HUES64 (cell line): ENCODE measurements around the gene STAG2. TPM values are rescaled to one million over a fixed set of nuclear protein-coding genes. Genes with fewer than 3 reads are reported as not detected.
A peak's percentile ranks its signal among the peaks of the same experiment; 100 is the strongest.
"Not testable (repeated sequence)": the region's sequence is repeated elsewhere in the genome, so short reads cannot be mapped to it uniquely, and the experiment has no call there.

Experiments
- H3K27ac ChIP-seq: 2 replicates; pipeline ENCODE4 v1.7.0; 2013; ENCODE audit warnings: low read depth, low read length, inconsistent platforms
- H3K27me3 ChIP-seq: 2 replicates; pipeline ENCODE4 v1.6.1; 2013; ENCODE audit warnings: mild to moderate bottlenecking, low read length; ENCODE audit not compliant: insufficient read depth
- H3K36me3 ChIP-seq: 2 replicates; pipeline ENCODE4 v1.6.1; 2013; ENCODE audit warnings: mild to moderate bottlenecking, low read length; ENCODE audit not compliant: insufficient read depth
- H3K4me1 ChIP-seq: 2 replicates; pipeline ENCODE4 v1.6.1; 2013; ENCODE audit warnings: mild to moderate bottlenecking, low read length, moderate library complexity; ENCODE audit not compliant: insufficient read depth
- H3K4me3 ChIP-seq: 2 replicates; pipeline ENCODE4 v1.5.1; 2013; ENCODE audit warnings: mild to moderate bottlenecking, low read length, moderate library complexity
- H3K9ac ChIP-seq: 2 replicates; pipeline ENCODE4 v1.6.1; 2013; ENCODE audit warnings: mild to moderate bottlenecking, low read depth, low read length
- H3K9me3 ChIP-seq: 2 replicates; pipeline ENCODE4 v1.6.1; 2013; ENCODE audit warnings: low read depth, low read length; ENCODE audit not compliant: insufficient read depth
- WGBS: fragments of 150-250, 120-280 bp; methylation state at CpG from one replicate; pipeline ENCODE4 v1.1.7; 2013; ENCODE audit warnings: missing lambda C conversion rate; 5-methylcytosine and 5-hydroxymethylcytosine counted together
- polyA plus RNA-seq, 2 experiments: library from polyadenylated mRNA; stranded (reverse); fragments of 50-300 nt; gene quantifications; one replicate each; pipeline ENCODE4 v1.2.3, GENCODE V29; 2013

Gene STAG2
- 59.9 TPM for polyA plus RNA-seq (2013, experiment 1 of 2)
- polyA plus RNA-seq (2013, experiment 2 of 2), result 59.2 TPM

DNA sequence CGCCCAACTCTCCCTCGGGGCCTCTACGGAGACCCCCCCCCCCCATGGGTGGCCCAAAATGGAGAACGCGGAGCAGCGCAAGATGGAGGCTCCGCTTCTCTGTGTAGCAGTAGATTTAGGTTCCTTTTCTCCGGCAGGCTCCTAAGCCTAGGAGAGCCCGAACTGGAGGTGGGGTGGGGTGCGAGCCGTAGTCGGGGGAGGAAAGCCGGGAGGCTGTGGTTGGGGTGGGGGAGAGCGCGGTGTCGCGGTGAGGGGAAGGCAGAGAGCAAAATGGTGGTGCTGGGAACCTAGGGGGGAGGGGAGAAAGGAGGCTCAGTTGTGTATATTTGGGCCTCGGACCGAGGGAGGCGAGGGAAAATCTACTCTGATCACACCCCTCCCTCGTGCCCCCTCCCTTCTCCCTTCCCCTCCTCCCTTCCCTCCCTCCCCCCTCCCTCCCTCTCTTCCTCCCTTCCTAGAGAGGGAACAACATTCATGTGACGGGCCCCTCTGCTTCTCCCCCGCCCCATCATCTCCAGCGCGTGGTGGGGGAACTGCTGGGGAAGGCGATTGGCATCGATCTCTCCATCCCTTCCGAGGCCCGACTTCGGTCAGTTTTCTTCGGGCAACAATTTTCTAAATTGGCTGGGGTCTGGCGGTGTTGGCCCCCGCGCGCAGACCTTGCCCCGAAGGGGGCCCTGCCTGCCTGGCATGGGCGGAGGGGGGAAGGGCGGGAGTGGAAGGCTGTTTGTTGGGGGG is at the start of gene STAG2:
Gene STAG2 (plus strand): TSS at position 439 of the 738 bp plus-strand sequence. CDS start 60,922 bp downstream, outside the sequence.
- H3K4me3 ChIP-seq, result peak within 1 kb of the TSS; percentile 99

DNA sequence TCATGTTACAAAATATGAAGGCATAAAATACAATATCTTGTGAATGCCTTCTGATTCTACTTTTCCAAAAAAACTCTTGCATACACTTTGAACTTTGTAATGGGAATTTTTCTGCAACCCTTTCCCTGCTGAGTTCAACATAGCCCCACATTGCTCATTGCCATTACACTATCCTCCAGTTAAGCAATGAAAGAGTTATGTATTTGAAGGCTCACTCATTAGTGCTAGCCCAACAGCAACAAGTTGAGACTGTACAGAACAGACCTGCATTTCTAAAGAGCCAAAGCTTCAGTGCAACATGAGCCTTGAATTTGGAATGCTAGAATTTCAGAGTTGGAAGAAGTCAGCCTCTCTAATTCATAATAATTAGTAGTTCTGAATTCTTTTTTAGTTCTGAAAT is 44.4 kb upstream of the STAG2 start:
- Histone ChIP-seq H3K27ac (no peak overlapping the region), H3K4me3 (no peak overlapping the region), H3K9me3 (no peaks in the 10 kb centered on the region), H3K36me3 (no peaks in the 10 kb centered on the region), H3K27me3 (no peaks in the 10 kb centered on the region), H3K9ac (no peak overlapping the region), H3K4me1 (no peaks in the 10 kb centered on the region)

More for the DNA sequence above, at the start of gene STAG2:
- WGBS, result under 1% methylated on average over 28 of the region's 38 CpGs
- Histone ChIP-seq H3K27me3 (no peaks in the 10 kb centered on the region), H3K4me1 (0 out of 2 replicates have a peak, but pooled peaks cover 4% of the 10 kb centered on the region), H3K27ac (peak within 1 kb of the TSS; percentile 100), H3K36me3 (no peaks in the 10 kb centered on the region), H3K9me3 (no peaks in the 10 kb centered on the region), H3K9ac (peak within 1 kb of the TSS; percentile 100)

DNA sequence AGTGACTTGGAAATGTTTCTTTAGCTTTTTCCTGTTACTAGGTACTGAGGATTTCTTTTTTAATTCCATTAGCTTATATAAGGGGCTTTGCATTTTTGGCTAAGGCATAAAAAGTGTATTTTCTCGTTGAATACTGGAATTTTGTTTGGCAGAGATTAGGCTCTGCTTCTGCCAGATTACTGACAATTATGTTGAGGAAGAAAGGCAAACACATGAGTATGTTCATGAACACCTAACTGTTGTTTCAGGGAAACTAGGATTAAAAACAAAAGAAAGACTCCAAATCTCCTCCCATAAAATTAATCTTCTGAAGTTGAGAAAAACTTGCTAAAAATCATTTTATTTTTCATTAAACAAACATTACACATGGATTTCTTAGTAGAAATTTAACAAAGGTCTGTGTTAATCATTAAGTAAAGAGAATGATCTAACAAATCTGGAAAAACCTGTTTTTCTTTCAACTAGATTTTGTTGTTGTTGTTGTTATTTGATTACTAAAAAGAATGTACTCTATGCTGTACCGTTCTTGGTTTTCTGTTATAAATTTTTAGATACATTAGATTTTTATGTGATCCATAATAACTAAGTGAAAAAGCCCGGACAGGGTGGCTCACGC is 43.3 kb upstream of the STAG2 start:
- no peaks in the 10 kb centered on the region for H3K4me1 ChIP-seq
- H3K4me3 ChIP-seq, result no peak overlapping the region
- H3K9ac ChIP-seq, result no peak overlapping the region
- no peaks in the 10 kb centered on the region for H3K9me3 ChIP-seq
- no peaks in the 10 kb centered on the region for H3K36me3 ChIP-seq
- H3K27ac ChIP-seq, result no peak overlapping the region
- WGBS, result 94% methylated on average over 3 of the region's 4 CpGs
- no peaks in the 10 kb centered on the region for H3K27me3 ChIP-seq

DNA sequence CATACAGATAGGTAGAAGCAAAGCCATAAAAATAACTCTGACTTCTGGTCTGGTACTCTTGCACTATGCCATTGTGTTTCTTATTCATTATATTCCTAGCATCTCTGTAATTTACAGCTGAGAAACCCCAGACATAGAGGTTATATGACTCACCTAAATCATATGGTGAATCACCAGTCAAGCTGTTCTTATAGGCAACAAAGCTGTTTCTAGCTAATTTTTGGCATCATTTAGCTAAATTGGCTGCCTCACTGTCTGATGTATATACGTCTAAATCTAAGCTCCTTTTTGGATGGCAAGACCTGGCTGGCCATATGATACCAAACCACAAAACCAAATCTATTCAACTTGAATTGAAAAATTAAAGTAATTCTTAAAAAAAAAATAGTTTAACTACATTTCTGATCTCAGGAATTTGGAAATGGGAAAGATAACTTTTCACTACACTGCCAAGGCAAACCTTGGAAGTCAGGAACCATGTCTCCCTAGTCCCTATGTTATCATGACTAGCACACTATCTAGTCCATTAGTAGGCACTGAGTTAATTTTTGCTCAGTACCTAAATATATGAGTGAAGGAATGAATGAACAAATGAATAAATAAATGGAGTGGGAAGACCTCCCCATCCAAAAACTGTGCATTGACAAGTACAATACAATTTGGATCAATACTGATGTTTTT is 41.3 kb upstream of the STAG2 start:
- Histone ChIP-seq H3K4me1 (0 out of 2 replicates have a peak, but pooled peaks cover 3% of the 10 kb centered on the region), H3K27ac (no peak overlapping the region), H3K36me3 (no peaks in the 10 kb centered on the region), H3K9me3 (no peaks in the 10 kb centered on the region), H3K9ac (no peak overlapping the region), H3K4me3 (no peak overlapping the region), H3K27me3 (no peaks in the 10 kb centered on the region)
- whole genome bisulfite sequencing, result no CpG with 5 or more reads among the region's 1 CpG

DNA sequence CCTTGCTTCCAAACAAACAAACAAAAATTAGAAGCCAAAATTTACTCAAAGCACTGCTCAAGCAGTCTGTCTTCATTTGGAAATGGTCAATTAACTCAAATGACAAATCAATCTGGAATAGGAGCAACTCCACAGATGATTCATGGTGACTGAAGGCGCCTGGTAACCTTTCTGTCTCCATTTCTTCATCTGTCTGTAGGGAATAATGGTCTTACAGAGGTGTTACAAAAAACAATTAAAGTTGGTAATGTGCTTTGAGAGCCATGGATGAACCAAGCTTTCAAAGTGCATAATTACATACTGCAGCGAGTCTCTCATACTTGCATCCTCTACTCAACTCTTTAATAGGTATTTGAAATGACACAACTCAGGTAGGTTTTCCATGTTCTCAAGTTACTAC is 38.3 kb upstream of the STAG2 start:
- Histone ChIP-seq H3K9me3 (no peaks in the 10 kb centered on the region), H3K4me1 (0 out of 2 replicates have a peak, but pooled peaks cover 3% of the 10 kb centered on the region), H3K27me3 (no peaks in the 10 kb centered on the region), H3K4me3 (no peak overlapping the region), H3K9ac (no peak overlapping the region), H3K27ac (no peak overlapping the region), H3K36me3 (no peaks in the 10 kb centered on the region)
- WGBS, result 100% methylated on average over 1 of the region's 2 CpGs

DNA sequence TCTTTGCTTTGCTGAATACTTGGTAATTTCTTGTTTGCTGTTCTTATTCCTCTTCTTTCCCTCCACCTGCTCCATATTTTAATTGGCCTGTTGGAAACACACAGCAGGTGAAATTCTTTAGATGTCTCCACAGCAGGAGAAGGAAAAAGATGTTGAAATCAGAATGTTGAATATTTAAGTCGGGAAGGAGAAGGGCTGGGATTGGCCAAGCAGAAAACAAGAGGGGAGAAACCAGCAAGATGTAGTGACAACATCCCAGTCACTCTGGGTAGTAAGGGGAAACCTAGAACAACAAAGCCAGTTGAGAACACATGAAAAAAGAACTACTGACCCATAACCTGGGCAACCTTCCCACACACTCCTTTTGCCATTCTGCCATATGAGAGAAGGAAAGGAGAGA is 37.3 kb upstream of the STAG2 start:
- no peaks in the 10 kb centered on the region for H3K9me3 ChIP-seq
- no peaks in the 10 kb centered on the region for H3K36me3 ChIP-seq
- 0 out of 2 replicates have a peak, but pooled peaks cover 3% of the 10 kb centered on the region for H3K4me1 ChIP-seq
- peak overlapping the region; percentile 85; the same call in 1 of the 2 replicates for H3K27ac ChIP-seq
- no peak overlapping the region for H3K9ac ChIP-seq
- no peak overlapping the region for H3K4me3 ChIP-seq
- no peaks in the 10 kb centered on the region for H3K27me3 ChIP-seq
- WGBS, result 20% methylated on average over 1 of the region's 1 CpG

DNA sequence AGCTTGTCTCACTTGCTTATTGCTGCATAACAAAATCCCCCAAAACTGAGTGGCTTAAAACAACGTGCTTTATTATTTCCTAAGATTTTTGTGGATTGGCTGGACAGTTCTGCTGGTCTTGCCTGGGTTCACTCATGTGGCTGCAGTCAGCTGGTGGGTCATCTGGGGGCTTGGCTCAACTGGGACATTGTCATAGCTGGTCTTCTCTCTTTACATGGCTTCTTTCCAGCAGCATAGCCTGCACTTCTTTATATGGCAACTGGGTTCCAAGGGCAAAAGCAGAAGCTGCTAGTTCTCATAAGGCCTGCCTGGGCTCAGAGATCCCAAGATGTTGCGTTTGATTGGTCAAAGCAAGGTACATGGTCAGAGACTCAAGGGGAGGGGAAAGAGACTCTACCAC is 33.7 kb upstream of the STAG2 start:
- Histone ChIP-seq H3K36me3 (no peaks in the 10 kb centered on the region), H3K9ac (no peak overlapping the region), H3K4me3 (no peak overlapping the region), H3K27me3 (no peaks in the 10 kb centered on the region), H3K4me1 (0 out of 2 replicates have a peak, but pooled peaks cover 3% of the 10 kb centered on the region), H3K27ac (no peak overlapping the region), H3K9me3 (no peaks in the 10 kb centered on the region)
- 85% methylated on average over 2 of the region's 2 CpGs for WGBS

DNA sequence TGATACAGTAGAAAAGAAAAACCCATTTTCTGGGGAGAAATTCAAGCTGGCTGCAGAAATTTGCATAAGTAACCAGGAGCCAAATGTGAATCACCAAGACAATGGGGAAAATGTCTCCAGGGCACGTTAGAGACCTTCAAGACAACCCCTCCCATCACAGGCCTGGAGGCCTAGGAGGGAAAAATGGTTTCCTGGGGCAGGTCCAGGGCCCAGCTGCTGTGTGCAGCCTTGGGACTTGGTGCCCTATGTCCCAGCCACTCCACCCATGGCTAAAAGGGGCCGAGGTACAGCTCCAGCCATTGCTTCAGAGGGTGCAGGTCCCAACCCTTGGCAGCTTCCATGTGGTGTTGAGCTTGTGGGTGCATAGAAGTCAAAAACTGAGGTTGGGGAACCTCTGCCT is 29.5 kb upstream of the STAG2 start:
- not testable (repeated sequence) for H3K27ac ChIP-seq, H3K27me3 ChIP-seq, H3K36me3 ChIP-seq, H3K4me1 ChIP-seq, H3K9ac ChIP-seq, H3K4me3 ChIP-seq, H3K9me3 ChIP-seq
- 83% methylated on average over 1 of the region's 2 CpGs for WGBS

DNA sequence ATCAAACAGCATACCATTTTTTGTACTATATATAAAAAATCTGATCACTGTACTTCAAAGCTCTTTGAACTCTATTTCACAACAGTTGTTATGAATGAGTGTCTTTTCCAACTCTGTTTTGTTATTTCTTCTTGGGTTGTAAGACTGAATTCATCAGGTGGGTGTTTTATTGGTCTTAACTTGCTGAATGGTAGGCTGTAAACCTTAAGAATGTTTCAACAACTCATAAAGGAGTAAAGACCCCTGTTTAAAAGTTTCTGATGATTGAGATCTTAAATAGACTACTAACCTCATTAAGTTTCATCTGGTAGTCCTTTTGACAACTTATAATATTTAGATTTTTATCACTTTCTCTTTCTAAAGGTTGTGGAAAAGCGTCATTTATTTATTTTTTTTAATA is 18.4 kb upstream of the STAG2 start:
- no peaks in the 10 kb centered on the region for H3K27me3 ChIP-seq
- H3K4me1 ChIP-seq, result no peaks in the 10 kb centered on the region
- no peak overlapping the region for H3K4me3 ChIP-seq
- no CpG with 5 or more reads among the region's 1 CpG for WGBS
- H3K9me3 ChIP-seq, result no peaks in the 10 kb centered on the region
- H3K36me3 ChIP-seq, result no peaks in the 10 kb centered on the region
- H3K9ac ChIP-seq, result no peak overlapping the region
- no peak overlapping the region for H3K27ac ChIP-seq

DNA sequence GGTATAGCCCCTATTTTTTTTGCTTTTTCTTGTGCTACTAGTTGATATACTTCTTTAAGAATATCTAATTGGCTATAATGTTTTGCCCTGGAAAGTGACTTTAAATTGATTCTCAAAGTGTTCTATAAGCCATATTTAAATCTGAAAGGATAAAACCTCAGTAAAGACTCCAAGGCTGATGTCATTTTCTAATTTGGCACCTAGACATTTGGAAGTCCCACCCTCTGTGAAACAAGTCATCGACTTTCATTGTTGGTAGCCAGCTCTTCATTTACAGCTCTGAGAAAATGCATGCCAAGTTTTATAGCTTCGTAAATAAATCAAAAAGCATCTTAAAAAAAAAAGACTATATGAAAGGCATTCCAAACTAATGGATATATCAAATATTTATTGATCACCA is 18.0 kb upstream of the STAG2 start:
- Histone ChIP-seq H3K36me3 (no peaks in the 10 kb centered on the region), H3K27ac (no peak overlapping the region), H3K27me3 (no peaks in the 10 kb centered on the region), H3K9me3 (no peaks in the 10 kb centered on the region), H3K4me1 (no peaks in the 10 kb centered on the region), H3K4me3 (no peak overlapping the region), H3K9ac (no peak overlapping the region)
- WGBS, result 56% methylated on average over 1 of the region's 2 CpGs

DNA sequence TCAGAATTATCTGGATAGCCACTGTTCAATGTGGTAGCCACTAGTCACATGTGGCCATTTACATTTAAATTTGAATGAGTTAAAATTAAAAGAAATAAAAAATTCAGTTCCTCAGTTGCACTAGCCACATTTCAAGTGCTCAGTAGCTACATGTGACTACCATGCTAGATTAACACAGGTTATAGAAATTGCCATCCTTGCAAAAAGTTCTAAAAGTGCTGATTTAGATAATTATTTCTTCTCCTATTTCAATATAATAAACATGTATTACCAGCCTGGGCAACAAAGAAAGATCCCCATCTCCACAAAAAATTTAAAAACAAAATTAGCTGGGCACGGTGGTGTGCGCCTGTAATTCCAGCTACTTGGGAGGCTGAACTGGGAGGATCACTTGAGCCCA is 11.7 kb upstream of the STAG2 start:
- WGBS, result 95% methylated on average over 2 of the region's 2 CpGs

More for the DNA sequence above, 11.7 kb upstream of the STAG2 start:
- Histone ChIP-seq H3K9me3 (no peaks in the 10 kb centered on the region), H3K9ac (no peak overlapping the region), H3K4me1 (no peaks in the 10 kb centered on the region), H3K27ac (no peak overlapping the region), H3K36me3 (no peaks in the 10 kb centered on the region), H3K27me3 (no peaks in the 10 kb centered on the region), H3K4me3 (no peak overlapping the region)
